Retinal pigment epithelial cell (primary cell): Measurements from ENCODE around the gene GPR152.

Experiments used
- DNase-seq: peaks from one replicate; pipeline ENCODE4 v3.0.0-alpha.2; 2010; ENCODE audit warnings: low read depth
- H3K4me3 ChIP-seq: 2 replicates; pipeline ENCODE4 v1.5.1; 2011; ENCODE audit warnings: mild to moderate bottlenecking, low read length, control low read depth, moderate library complexity
- CTCF ChIP-seq: conservative IDR thresholded peaks from 2 replicates; pipeline ENCODE4 v1.5.1; 2011; ENCODE audit warnings: low read depth, low read length, control low read depth, inconsistent platforms

GPR152 gene

GRCh38 chr11:67497656-67498291 lies 45.2 kb upstream of the GPR152 start:
- no peak for TF ChIP-seq CTCF
- no peak for DNase-seq
- no peak overlapping the region for H3K4me3 ChIP-seq

- TF ChIP-seq CTCF, result no peak
- no peak for DNase-seq
- no peak overlapping the region for H3K4me3 ChIP-seq
Observed at GRCh38 chr11:67496113-67496512, 43.6 kb upstream of the GPR152 start.

GRCh38 chr11:67495234-67496005 lies 42.9 kb upstream of the GPR152 start:
- DNase-seq, result no peak
- no peak for TF ChIP-seq CTCF
- no peak overlapping the region for H3K4me3 ChIP-seq

- no peak overlapping the region for H3K4me3 ChIP-seq
- no peak for DNase-seq
- no peak for TF ChIP-seq CTCF
Observed at GRCh38 chr11:67494371-67495233, 42.1 kb upstream of the GPR152 start.

GRCh38 chr11:67493548-67494370 lies 41.2 kb upstream of the GPR152 start:
- no peak overlapping the region for H3K4me3 ChIP-seq
- no peak for TF ChIP-seq CTCF
- DNase-seq, result no peak

GRCh38 chr11:67492801-67493547 lies 40.4 kb upstream of the GPR152 start:
- H3K4me3 ChIP-seq, result no peak overlapping the region
- no peak for TF ChIP-seq CTCF
- DNase-seq, result no peak
